Activated naive CD8-positive, alpha-beta T cell (primary cell): ENCODE results near the gene RTEL1.
A peak's percentile ranks its signal among the peaks of the same experiment; 100 is the strongest.
"Not testable (repeated sequence)": the region's sequence is repeated elsewhere in the genome, so short reads cannot be mapped to it uniquely, and the experiment has no call there.

ENCODE experiments used
- H3K27ac Mint-ChIP-seq: one replicate; pipeline ENCODE4 v1.8.0; 2021; ENCODE audit warnings: mixed read lengths
- H3K27me3 Mint-ChIP-seq: one replicate; pipeline ENCODE4 v1.8.0; 2021; ENCODE audit warnings: mixed read lengths
- H3K36me3 Mint-ChIP-seq: one replicate; pipeline ENCODE4 v1.8.0; 2021; ENCODE audit warnings: mixed read lengths
- H3K4me1 Mint-ChIP-seq: one replicate; pipeline ENCODE4 v1.8.0; 2021; ENCODE audit warnings: low read depth, mixed read lengths
- H3K4me3 Mint-ChIP-seq: one replicate; pipeline ENCODE4 v1.8.0; 2021; ENCODE audit warnings: mild to moderate bottlenecking, mixed read lengths
- H3K9me3 Mint-ChIP-seq: one replicate; pipeline ENCODE4 v1.8.0; 2021; ENCODE audit warnings: low read depth, mixed read lengths

RTEL1 gene

GRCh38 chr20:63708301-63709148, 50.4 kb downstream of the RTEL1 start:
- Mint-ChIP-seq H3K9me3 (no peaks in the 10 kb centered on the region), H3K27ac (peak overlapping the region; percentile 86), H3K4me3 (peak overlapping the region; percentile 84), H3K4me1 (peaks cover 44% of the 10 kb centered on the region), H3K27me3 (no peaks in the 10 kb centered on the region), H3K36me3 (peaks cover 15% of the 10 kb centered on the region)

- Mint-ChIP-seq H3K4me1 (peaks cover 47% of the 10 kb centered on the region), H3K27ac (peak overlapping the region; percentile 50), H3K9me3 (no peaks in the 10 kb centered on the region), H3K4me3 (peak overlapping the region; percentile 84), H3K27me3 (no peaks in the 10 kb centered on the region), H3K36me3 (peaks cover 17% of the 10 kb centered on the region)
These were observed 51.0 kb downstream of the RTEL1 start for GRCh38 chr20:63709149-63709527.

- peaks cover 52% of the 10 kb centered on the region for H3K4me1 Mint-ChIP-seq
- peak overlapping the region; percentile 77 for H3K27ac Mint-ChIP-seq
- H3K4me3 Mint-ChIP-seq: peak overlapping the region; percentile 76
These were observed 53.1 kb downstream of the RTEL1 start for GRCh38 chr20:63711085-63711645.

GRCh38 chr20:63712191-63712590, 54.1 kb downstream of the RTEL1 start:
- no peaks in the 10 kb centered on the region for H3K27me3 Mint-ChIP-seq
- peak overlapping the region; percentile 53 for H3K4me3 Mint-ChIP-seq
- H3K4me1 Mint-ChIP-seq: peaks cover 50% of the 10 kb centered on the region
- H3K9me3 Mint-ChIP-seq: no peaks in the 10 kb centered on the region
- peaks cover 24% of the 10 kb centered on the region for H3K36me3 Mint-ChIP-seq
- no peak overlapping the region for H3K27ac Mint-ChIP-seq

More at GRCh38 chr20:63711085-63711645, 53.1 kb downstream of the RTEL1 start:
- no peaks in the 10 kb centered on the region for H3K27me3 Mint-ChIP-seq
- no peaks in the 10 kb centered on the region for H3K9me3 Mint-ChIP-seq
- H3K36me3 Mint-ChIP-seq: peaks cover 24% of the 10 kb centered on the region

- Mint-ChIP-seq H3K27ac (no peak overlapping the region), H3K27me3 (no peaks in the 10 kb centered on the region), H3K4me3 (no peak overlapping the region), H3K36me3 (peaks cover 32% of the 10 kb centered on the region), H3K4me1 (peaks cover 43% of the 10 kb centered on the region), H3K9me3 (no peaks in the 10 kb centered on the region)
These were observed 56.7 kb downstream of the RTEL1 start for GRCh38 chr20:63714858-63715257.

- Mint-ChIP-seq H3K4me3 (no peak overlapping the region), H3K4me1 (peaks cover 41% of the 10 kb centered on the region), H3K27ac (no peak overlapping the region), H3K9me3 (no peaks in the 10 kb centered on the region), H3K36me3 (peaks cover 27% of the 10 kb centered on the region), H3K27me3 (no peaks in the 10 kb centered on the region)
These were observed 60.9 kb downstream of the RTEL1 start for GRCh38 chr20:63718996-63719395.

- Mint-ChIP-seq H3K36me3 (peaks cover 21% of the 10 kb centered on the region), H3K4me1 (peaks cover 37% of the 10 kb centered on the region)
- not testable (repeated sequence) for H3K9me3 Mint-ChIP-seq, H3K27ac Mint-ChIP-seq, H3K27me3 Mint-ChIP-seq, H3K4me3 Mint-ChIP-seq
These were observed 65.0 kb downstream of the RTEL1 start for GRCh38 chr20:63722967-63723622.

GRCh38 chr20:63730189-63730733, 72.1 kb downstream of the RTEL1 start:
- not testable (repeated sequence) for H3K36me3 Mint-ChIP-seq, H3K27ac Mint-ChIP-seq, H3K27me3 Mint-ChIP-seq, H3K9me3 Mint-ChIP-seq
- H3K4me1 Mint-ChIP-seq: peaks cover 41% of the 10 kb centered on the region
- H3K4me3 Mint-ChIP-seq: peak overlapping the region; percentile 49

GRCh38 chr20:63731410-63731809, 73.3 kb downstream of the RTEL1 start:
- H3K27me3 Mint-ChIP-seq: no peaks in the 10 kb centered on the region
- H3K27ac Mint-ChIP-seq: no peak overlapping the region
- H3K9me3 Mint-ChIP-seq: no peaks in the 10 kb centered on the region
- H3K4me1 Mint-ChIP-seq: peaks cover 47% of the 10 kb centered on the region
- no peak overlapping the region for H3K4me3 Mint-ChIP-seq
- peaks cover 5% of the 10 kb centered on the region for H3K36me3 Mint-ChIP-seq

- Mint-ChIP-seq H3K4me3 (no peak overlapping the region), H3K27ac (no peak overlapping the region), H3K36me3 (peaks cover 5% of the 10 kb centered on the region), H3K9me3 (no peaks in the 10 kb centered on the region), H3K27me3 (no peaks in the 10 kb centered on the region), H3K4me1 (peaks cover 47% of the 10 kb centered on the region)
These were observed 74.3 kb downstream of the RTEL1 start for GRCh38 chr20:63732118-63733095.

GRCh38 chr20:63733117-63733516, 75.0 kb downstream of the RTEL1 start:
- H3K4me1 Mint-ChIP-seq: peaks cover 41% of the 10 kb centered on the region
- H3K9me3 Mint-ChIP-seq: no peaks in the 10 kb centered on the region
- no peak overlapping the region for H3K27ac Mint-ChIP-seq
- H3K36me3 Mint-ChIP-seq: peaks cover 3% of the 10 kb centered on the region
- H3K4me3 Mint-ChIP-seq: no peak overlapping the region
- no peaks in the 10 kb centered on the region for H3K27me3 Mint-ChIP-seq

- no peak overlapping the region for H3K27ac Mint-ChIP-seq
- H3K4me3 Mint-ChIP-seq: no peak overlapping the region
- peaks cover 3% of the 10 kb centered on the region for H3K36me3 Mint-ChIP-seq
- H3K9me3 Mint-ChIP-seq: no peaks in the 10 kb centered on the region
- no peaks in the 10 kb centered on the region for H3K27me3 Mint-ChIP-seq
- peaks cover 35% of the 10 kb centered on the region for H3K4me1 Mint-ChIP-seq
These were observed 75.5 kb downstream of the RTEL1 start for GRCh38 chr20:63733579-63734081.

GRCh38 chr20:63734111-63734945, 76.2 kb downstream of the RTEL1 start:
- Mint-ChIP-seq H3K4me3 (no peak overlapping the region), H3K36me3 (peaks cover 3% of the 10 kb centered on the region), H3K27ac (no peak overlapping the region), H3K4me1 (peaks cover 30% of the 10 kb centered on the region), H3K9me3 (no peaks in the 10 kb centered on the region), H3K27me3 (no peaks in the 10 kb centered on the region)
